ENCODE results near the gene SERPINE2. TPM values are rescaled to one million over a fixed set of nuclear protein-coding genes. Genes with fewer than 3 reads are reported as not detected.
A peak's percentile ranks its signal among the peaks of the same experiment; 100 is the strongest.

The SERPINE2 gene
- total RNA-seq, 1 donor from 2014 or later, result 5.6 TPM

DNA sequence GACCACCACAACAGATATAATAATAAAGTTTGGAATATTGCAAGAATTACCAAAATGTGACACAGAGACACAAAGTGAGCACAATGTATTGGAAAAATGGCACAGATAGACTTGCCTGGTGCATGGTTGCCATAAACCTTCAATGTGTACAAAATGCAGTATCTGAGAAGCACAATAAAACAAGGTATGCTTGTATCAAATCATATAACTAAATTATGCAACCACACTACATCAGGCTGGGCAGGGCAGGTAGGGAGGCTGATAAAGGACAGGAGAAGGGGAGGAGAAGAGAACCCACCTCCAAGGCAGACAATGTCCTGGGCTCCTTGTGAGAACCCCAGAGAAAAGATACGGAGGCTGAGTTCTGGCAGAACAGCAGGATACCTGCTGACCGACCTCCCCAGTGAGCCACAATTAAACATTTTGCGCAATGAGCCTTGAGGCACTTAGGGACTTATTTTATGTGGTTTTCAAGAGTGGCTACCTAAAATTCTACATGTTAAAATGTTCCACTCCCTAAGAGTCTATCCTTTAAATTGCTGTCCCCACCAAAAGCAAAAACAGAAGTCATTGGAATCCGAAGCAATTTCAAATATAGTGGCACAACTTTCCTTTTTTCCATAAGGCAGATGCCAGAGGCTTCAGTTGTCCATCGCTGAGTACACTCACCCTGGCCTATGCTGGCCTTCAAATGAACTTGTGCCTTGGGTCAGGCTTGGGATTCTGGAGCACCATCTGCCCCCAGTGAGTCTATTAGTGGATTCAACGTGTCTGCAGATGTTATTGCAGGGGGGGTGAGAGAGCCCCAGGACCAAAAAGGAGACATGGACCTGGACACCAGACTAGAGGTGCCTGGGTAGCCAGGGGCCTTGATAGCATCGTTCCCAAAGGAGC is 110.7 kb downstream of the SERPINE2 start:
- Histone ChIP-seq H3K36me3 (no peaks in the 10 kb centered on the region), H3K4me1 (peaks cover 40% of the 10 kb centered on the region), H3K27ac (no peak overlapping the region), H3K9me3 (no peaks in the 10 kb centered on the region), H3K4me3 (no peak overlapping the region), H3K27me3 (ENCODE audit: low read depth) (no peaks in the 10 kb centered on the region)
- ATAC-seq, result peak; percentile 31 to 50
- intact Hi-C loops (cut with DNase I), result no loop called here
- TF ChIP-seq, protein P1, sequence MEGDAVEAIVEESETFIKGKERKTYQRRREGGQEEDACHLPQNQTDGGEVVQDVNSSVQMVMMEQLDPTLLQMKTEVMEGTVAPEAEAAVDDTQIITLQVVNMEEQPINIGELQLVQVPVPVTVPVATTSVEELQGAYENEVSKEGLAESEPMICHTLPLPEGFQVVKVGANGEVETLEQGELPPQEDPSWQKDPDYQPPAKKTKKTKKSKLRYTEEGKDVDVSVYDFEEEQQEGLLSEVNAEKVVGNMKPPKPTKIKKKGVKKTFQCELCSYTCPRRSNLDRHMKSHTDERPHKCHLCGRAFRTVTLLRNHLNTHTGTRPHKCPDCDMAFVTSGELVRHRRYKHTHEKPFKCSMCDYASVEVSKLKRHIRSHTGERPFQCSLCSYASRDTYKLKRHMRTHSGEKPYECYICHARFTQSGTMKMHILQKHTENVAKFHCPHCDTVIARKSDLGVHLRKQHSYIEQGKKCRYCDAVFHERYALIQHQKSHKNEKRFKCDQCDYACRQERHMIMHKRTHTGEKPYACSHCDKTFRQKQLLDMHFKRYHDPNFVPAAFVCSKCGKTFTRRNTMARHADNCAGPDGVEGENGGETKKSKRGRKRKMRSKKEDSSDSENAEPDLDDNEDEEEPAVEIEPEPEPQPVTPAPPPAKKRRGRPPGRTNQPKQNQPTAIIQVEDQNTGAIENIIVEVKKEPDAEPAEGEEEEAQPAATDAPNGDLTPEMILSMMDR (IDR thresholded peaks at IDR 0.05), result no peak
- DNase-seq, result no peak

DNA sequence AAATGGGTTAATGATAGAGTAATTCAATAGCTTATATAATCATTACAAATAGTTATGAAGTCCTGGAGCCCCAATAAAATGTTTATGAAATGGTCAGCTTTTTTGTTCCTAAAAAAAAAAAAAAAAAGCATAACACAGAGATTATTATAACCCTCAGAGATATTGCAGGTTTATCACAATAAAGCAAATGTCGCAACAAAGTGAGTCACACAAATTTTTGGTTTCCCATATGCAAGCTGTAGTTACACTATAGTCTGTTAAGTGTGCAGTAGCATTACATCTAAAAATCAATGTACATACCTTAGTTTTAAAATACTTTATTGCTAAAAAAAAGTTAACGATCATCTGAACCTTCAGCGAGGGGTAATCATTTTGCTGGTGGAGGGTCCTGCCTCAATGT is 114.0 kb downstream of the SERPINE2 start:
- no peak for DNase-seq
- Histone ChIP-seq H3K9me3 (no peaks in the 10 kb centered on the region), H3K36me3 (no peaks in the 10 kb centered on the region), H3K27ac (no peak overlapping the region), H3K27me3 (ENCODE audit: low read depth) (no peaks in the 10 kb centered on the region), H3K4me3 (no peak overlapping the region), H3K4me1 (peaks cover 18% of the 10 kb centered on the region)
- intact Hi-C loops (cut with DNase I), result no loop called here
- no peak for ATAC-seq
- TF ChIP-seq, protein P1 (IDR thresholded peaks at IDR 0.05), result no peak

Other genes with a start within 250 kb of the SERPINE2 start
- 6.4 TPM for gene AP1S3, start 201.7 kb downstream of the SERPINE2 start, total RNA-seq
- gene WDFY1, start 94.0 kb downstream of the SERPINE2 start, total RNA-seq, result 45.5 TPM
- gene MRPL44, start 81.8 kb downstream of the SERPINE2 start, total RNA-seq, result 20.7 TPM